Peyer's patch (tissue), 4 donors: ENCODE data around the gene DSCAML1.

Source experiments
- CTCF ChIP-seq, 6 experiments: fragments of 450-650 bp in 4 of 6; fragments of 200-600 bp in 2 of 6; sonication (generic) in 1 of 6; IDR thresholded peaks; one replicate each; pipeline ENCODE4 v1.5.1; 2017 to 2019; ENCODE audit warnings: antibody characterized with exemption in 6 of 6, mild to moderate bottlenecking in 3 of 6, moderate library complexity in 1 of 6
- POLR2A ChIP-seq, 2 donors: fragments of 450-650 bp; IDR thresholded peaks; one replicate each; pipeline ENCODE4 v1.5.1; 2017; ENCODE audit warnings: antibody characterized with exemption in 2 of 2, mild to moderate bottlenecking in 2 of 2, moderate library complexity in 2 of 2

GRCh38 chr11:117662671-117663269, 134.2 kb downstream of the DSCAML1 start:
- no peak for TF ChIP-seq CTCF (IDR thresholded peaks at IDR 0.05)
- no peak for TF ChIP-seq POLR2A (IDR thresholded peaks at IDR 0.05)
